KMS-11 (cell line): ENCODE measurements around the gene SPRR4.

Experiments used
- H2AFZ ChIP-seq: fragments of 200-600 bp; sonication (generic); 2 replicates; pipeline ENCODE4 v1.6.1; 2016; ENCODE audit warnings: antibody characterized with exemption, mixed run types, low read depth
- H3K27ac ChIP-seq: fragments of 200-600 bp; sonication (generic); 2 replicates; pipeline ENCODE4 v1.6.1; 2016; ENCODE audit warnings: mild to moderate bottlenecking, mixed run types
- H3K27me3 ChIP-seq: fragments of 200-600 bp; sonication (generic); 2 replicates; pipeline ENCODE4 v1.6.1; 2017; ENCODE audit warnings: mild to moderate bottlenecking, low read depth, mixed run types, moderate library complexity; ENCODE audit not compliant: insufficient read depth
- H3K36me3 ChIP-seq: fragments of 200-600 bp; sonication (generic); 2 replicates; pipeline ENCODE4 v1.6.1; 2017; ENCODE audit warnings: mild to moderate bottlenecking, mixed run types; ENCODE audit not compliant: insufficient read depth
- H3K4me1 ChIP-seq: fragments of 200-600 bp; sonication (generic); 2 replicates; pipeline ENCODE4 v1.6.1; 2016; ENCODE audit warnings: mild to moderate bottlenecking, low read depth, mixed run types; ENCODE audit not compliant: poor library complexity, severe bottlenecking
- H3K4me2 ChIP-seq: fragments of 200-600 bp; sonication (generic); 2 replicates; pipeline ENCODE4 v1.7.0; 2016; ENCODE audit warnings: mild to moderate bottlenecking, mixed run types
- H3K4me3 ChIP-seq: fragments of 200-600 bp; sonication (generic); IDR thresholded peaks from 2 replicates; pipeline ENCODE4 v1.6.1; 2017; ENCODE audit warnings: low read depth, low read length, mixed read lengths; ENCODE audit not compliant: insufficient read depth
- H3K79me2 ChIP-seq: fragments of 200-600 bp; sonication (generic); 2 replicates; pipeline ENCODE4 v1.6.1; 2016; ENCODE audit warnings: low read depth, mixed run types; ENCODE audit not compliant: insufficient read depth
- H3K9ac ChIP-seq: fragments of 200-600 bp; sonication (generic); 2 replicates; pipeline ENCODE4 v1.6.1; 2016; ENCODE audit warnings: mild to moderate bottlenecking, mixed run types
- H4K20me1 ChIP-seq: fragments of 200-600 bp; sonication (generic); 2 replicates; pipeline ENCODE4 v1.6.1; 2016; ENCODE audit warnings: mild to moderate bottlenecking, mixed run types; ENCODE audit not compliant: insufficient read depth
- TF ChIP-seq, protein P1 (sequence below): fragments of 200-600 bp; sonication (generic); conservative IDR thresholded peaks from 2 replicates; pipeline ENCODE4 v1.6.1; 2017; ENCODE audit warnings: low read depth, mild to moderate bottlenecking, antibody characterized with exemption, low read length, moderate library complexity, mixed read lengths

Gene SPRR4

DNA sequence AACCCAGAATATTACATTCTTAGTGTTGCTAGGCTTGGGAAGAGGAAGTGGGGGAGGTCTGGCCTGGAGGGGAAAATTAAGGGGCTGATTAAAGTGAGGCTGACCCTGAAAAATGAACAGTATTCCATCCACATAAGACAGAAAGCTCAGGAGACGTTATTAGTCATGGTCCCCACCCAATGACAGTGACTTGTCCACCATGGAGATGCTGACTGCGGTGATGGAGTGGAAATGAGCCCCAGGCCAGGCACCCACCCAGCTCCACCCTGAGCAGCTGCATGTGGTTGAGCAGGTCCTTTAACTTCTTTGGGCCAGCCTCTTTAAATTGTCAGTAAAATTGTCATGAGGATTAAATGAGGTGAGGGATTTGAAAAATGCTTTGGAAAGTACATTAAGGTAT is 1.4 kb upstream of the SPRR4 start:
- Histone ChIP-seq H3K36me3 (no peaks in the 10 kb centered on the region), H2AFZ (peak overlapping the region; percentile 2; the same call in 1 of the 2 replicates), H3K27me3 (no peaks in the 10 kb centered on the region), H3K4me2 (no peak overlapping the region; the same call in 1 of the 2 replicates), H3K4me3 (no peak overlapping the region), H3K27ac (no peak overlapping the region), H3K79me2 (no peaks in the 10 kb centered on the region), H3K9ac (no peak overlapping the region), H3K4me1 (peaks cover 10% of the 10 kb centered on the region), H4K20me1 (no peaks in the 10 kb centered on the region)
- TF ChIP-seq, protein P1, sequence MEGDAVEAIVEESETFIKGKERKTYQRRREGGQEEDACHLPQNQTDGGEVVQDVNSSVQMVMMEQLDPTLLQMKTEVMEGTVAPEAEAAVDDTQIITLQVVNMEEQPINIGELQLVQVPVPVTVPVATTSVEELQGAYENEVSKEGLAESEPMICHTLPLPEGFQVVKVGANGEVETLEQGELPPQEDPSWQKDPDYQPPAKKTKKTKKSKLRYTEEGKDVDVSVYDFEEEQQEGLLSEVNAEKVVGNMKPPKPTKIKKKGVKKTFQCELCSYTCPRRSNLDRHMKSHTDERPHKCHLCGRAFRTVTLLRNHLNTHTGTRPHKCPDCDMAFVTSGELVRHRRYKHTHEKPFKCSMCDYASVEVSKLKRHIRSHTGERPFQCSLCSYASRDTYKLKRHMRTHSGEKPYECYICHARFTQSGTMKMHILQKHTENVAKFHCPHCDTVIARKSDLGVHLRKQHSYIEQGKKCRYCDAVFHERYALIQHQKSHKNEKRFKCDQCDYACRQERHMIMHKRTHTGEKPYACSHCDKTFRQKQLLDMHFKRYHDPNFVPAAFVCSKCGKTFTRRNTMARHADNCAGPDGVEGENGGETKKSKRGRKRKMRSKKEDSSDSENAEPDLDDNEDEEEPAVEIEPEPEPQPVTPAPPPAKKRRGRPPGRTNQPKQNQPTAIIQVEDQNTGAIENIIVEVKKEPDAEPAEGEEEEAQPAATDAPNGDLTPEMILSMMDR: no peak

DNA sequence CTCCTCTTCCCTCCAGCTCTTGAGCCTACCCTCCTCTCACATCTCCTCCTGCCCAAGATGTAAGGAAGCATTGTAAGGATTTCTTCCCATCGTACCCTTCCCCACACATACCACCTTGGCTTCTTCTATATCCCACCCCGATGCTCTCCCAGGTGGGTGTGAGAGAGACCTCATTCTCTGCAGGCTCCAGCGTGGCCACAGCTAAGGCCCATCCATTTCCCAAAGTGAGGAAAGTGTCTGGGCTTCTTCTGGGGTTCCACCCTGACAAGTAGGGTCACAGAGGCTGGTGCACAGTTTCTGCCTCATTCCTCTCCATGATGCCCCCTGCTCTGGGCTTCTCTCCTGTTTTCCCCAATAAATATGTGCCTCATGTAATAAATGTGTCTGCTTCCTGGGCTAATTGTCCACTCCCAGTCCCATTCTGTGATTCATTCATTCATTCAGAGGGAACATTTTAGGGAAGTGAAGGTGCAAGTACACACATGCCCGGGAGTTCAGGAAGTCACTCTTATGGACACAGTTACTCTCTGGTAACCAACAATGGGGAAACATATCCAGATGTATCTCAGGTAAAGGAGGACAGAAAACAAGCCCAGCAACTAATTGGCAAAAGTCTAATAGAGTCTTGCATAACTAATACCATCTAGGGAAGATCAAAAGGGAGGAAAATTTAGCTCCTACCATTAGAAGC is 1.9 kb downstream of the SPRR4 start:
- H3K79me2 ChIP-seq: no peaks in the 10 kb centered on the region
- no peak overlapping the region for H2AFZ ChIP-seq
- H3K4me3 ChIP-seq: no peak overlapping the region
- no peak overlapping the region for H3K9ac ChIP-seq
- H3K27me3 ChIP-seq: no peaks in the 10 kb centered on the region
- no peak overlapping the region for H3K4me2 ChIP-seq
- no peaks in the 10 kb centered on the region for H4K20me1 ChIP-seq
- TF ChIP-seq, protein P1: no peak
- H3K27ac ChIP-seq: no peak overlapping the region
- peaks cover 10% of the 10 kb centered on the region for H3K4me1 ChIP-seq
- no peaks in the 10 kb centered on the region for H3K36me3 ChIP-seq

DNA sequence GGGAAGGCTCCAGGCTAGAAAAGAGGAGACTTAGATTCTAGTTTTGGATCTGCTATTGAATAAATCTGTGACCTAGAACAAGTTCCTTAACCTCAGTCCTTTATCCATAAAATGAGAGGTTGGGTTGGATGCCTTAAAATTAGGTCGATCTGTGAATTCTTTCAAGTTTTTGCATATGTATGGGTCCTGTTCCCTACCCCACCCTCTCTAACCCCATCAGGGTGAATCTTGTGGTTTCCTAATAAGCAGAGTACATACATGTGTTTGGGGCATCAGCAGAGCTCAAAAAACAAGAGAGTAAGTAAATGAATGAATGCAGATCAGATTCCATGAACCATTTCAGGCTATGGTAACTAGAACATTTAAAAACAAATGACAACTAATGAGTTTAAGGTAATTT is 6.2 kb downstream of the SPRR4 start:
- no peak overlapping the region for H3K9ac ChIP-seq
- no peak overlapping the region for H2AFZ ChIP-seq
- TF ChIP-seq, protein P1: no peak
- no peaks in the 10 kb centered on the region for H4K20me1 ChIP-seq
- no peaks in the 10 kb centered on the region for H3K27me3 ChIP-seq
- no peak overlapping the region for H3K4me2 ChIP-seq
- H3K79me2 ChIP-seq: no peaks in the 10 kb centered on the region
- H3K27ac ChIP-seq: no peak overlapping the region
- H3K4me3 ChIP-seq: no peak overlapping the region
- no peaks in the 10 kb centered on the region for H3K4me1 ChIP-seq
- no peaks in the 10 kb centered on the region for H3K36me3 ChIP-seq

DNA sequence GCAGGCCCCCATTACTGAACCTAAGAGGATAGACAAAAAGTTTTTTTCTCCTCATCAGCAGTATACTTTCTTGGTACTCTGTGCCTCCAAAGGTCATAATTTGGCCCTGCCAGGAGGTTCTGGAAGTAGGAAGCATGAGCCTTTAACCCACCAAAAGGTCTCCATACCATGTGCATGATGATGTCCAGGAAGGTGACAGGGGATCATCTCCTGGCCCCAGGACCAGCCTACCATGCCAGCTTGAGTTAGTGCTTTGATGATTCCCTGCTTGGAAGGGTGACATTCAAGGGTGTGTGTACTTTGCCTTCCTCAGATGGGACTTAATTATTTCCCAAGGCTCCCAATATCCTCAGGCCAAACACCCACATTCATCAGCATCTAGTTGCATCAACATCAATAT is 7.2 kb downstream of the SPRR4 start:
- no peak overlapping the region for H3K4me3 ChIP-seq
- H3K4me2 ChIP-seq: no peak overlapping the region
- TF ChIP-seq, protein P1: no peak
- no peaks in the 10 kb centered on the region for H3K27me3 ChIP-seq
- no peaks in the 10 kb centered on the region for H3K36me3 ChIP-seq
- H3K9ac ChIP-seq: no peak overlapping the region
- H4K20me1 ChIP-seq: no peaks in the 10 kb centered on the region
- H3K27ac ChIP-seq: no peak overlapping the region
- no peak overlapping the region for H2AFZ ChIP-seq
- no peaks in the 10 kb centered on the region for H3K79me2 ChIP-seq
- no peaks in the 10 kb centered on the region for H3K4me1 ChIP-seq
